GM19240 (cell line): ENCODE data around the gene CFAP45.
"Not testable (repeated sequence)": the region's sequence is repeated elsewhere in the genome, so short reads cannot be mapped to it uniquely, and the experiment has no call there.

Experiments used
- DNase-seq: peaks from one replicate; pipeline ENCODE4 v3.0.0; 2011; ENCODE audit warnings: low spot score; ENCODE audit not compliant: insufficient read length

The CFAP45 gene

GRCh38 chr1:159908031-159908940, 8.3 kb upstream of the CFAP45 start:
- DNase-seq, result no peak

- no peak for DNase-seq
Measured at GRCh38 chr1:159906960-159907359, 7.0 kb upstream of the CFAP45 start.

GRCh38 chr1:159904036-159904435, 4.1 kb upstream of the CFAP45 start:
- not testable (repeated sequence) for DNase-seq

GRCh38 chr1:159902541-159902940, 2.6 kb upstream of the CFAP45 start:
- DNase-seq, result no peak

- no peak for DNase-seq
Measured at GRCh38 chr1:159900755-159901360, 893 bp upstream of the CFAP45 start.

GRCh38 chr1:159899634-159900033, 331 bp downstream of the CFAP45 start:
- DNase-seq, result not testable (repeated sequence)

GRCh38 chr1:159898527-159898926, 1.4 kb downstream of the CFAP45 start:
- no peak for DNase-seq

- DNase-seq, result no peak
Measured at GRCh38 chr1:159897962-159898361, 2.0 kb downstream of the CFAP45 start.

GRCh38 chr1:159896546-159896930, 3.4 kb downstream of the CFAP45 start:
- DNase-seq, result no peak

GRCh38 chr1:159895836-159896545, 4.0 kb downstream of the CFAP45 start:
- DNase-seq, result no peak

- DNase-seq, result no peak
Measured at GRCh38 chr1:159895286-159895685, 4.7 kb downstream of the CFAP45 start.

GRCh38 chr1:159892944-159893343, 7.0 kb downstream of the CFAP45 start:
- DNase-seq, result no peak

GRCh38 chr1:159891275-159892157, 8.4 kb downstream of the CFAP45 start:
- DNase-seq, result peak; percentile 45

- no peak for DNase-seq
Measured at GRCh38 chr1:159890390-159890789, 9.6 kb downstream of the CFAP45 start.

GRCh38 chr1:159889821-159890252, 10.1 kb downstream of the CFAP45 start:
- DNase-seq, result peak; percentile 70

- DNase-seq, result no peak
Measured at GRCh38 chr1:159889202-159889601, 10.8 kb downstream of the CFAP45 start.

- DNase-seq, result no peak
Measured at GRCh38 chr1:159884296-159884695, 15.7 kb downstream of the CFAP45 start.

GRCh38 chr1:159883134-159883533, 16.8 kb downstream of the CFAP45 start:
- DNase-seq, result no peak

- DNase-seq, result no peak
Measured at GRCh38 chr1:159882527-159882862, 17.5 kb downstream of the CFAP45 start.

GRCh38 chr1:159881622-159882526, 18.1 kb downstream of the CFAP45 start:
- no peak for DNase-seq
